WTC11 (cell line): ENCODE measurements around the gene SMG7. TPM values are rescaled to one million over a fixed set of nuclear protein-coding genes. Genes with fewer than 3 reads are reported as not detected.

Source experiments
- ATAC-seq: fragments of 200-7000 bp; cut with Tn5 transposase; 2 replicates; pipeline ENCODE4 v1.10.0; 2021; ENCODE audit warnings: mild to moderate bottlenecking, moderate library complexity
- CTCF ChIA-PET: fragments of 300-600 bp; sonication (Branson Sonifier 250); formaldehyde crosslinking; loops from one replicate; lab custom pipeline; 2021; ENCODE audit warnings: antibody characterized with exemption; lab: Charles Lee
- POLR2A ChIA-PET: fragments of 350-600 bp; sonication (Branson Sonifier 250); formaldehyde crosslinking; loops from one replicate; lab custom pipeline; 2021; ENCODE audit warnings: antibody characterized with exemption; lab: Charles Lee
- DNase-seq: peaks from one replicate; pipeline ENCODE4 v3.0.0; 2021; ENCODE audit warnings: low spot score
- H3K27ac Mint-ChIP-seq: 2 replicates; pipeline ENCODE4 v1.8.0; 2021; ENCODE audit warnings: mixed read lengths
- H3K27me3 Mint-ChIP-seq: 2 replicates; pipeline ENCODE4 v1.8.0; 2021; ENCODE audit warnings: low read depth, mild to moderate bottlenecking, moderate library complexity, mixed read lengths
- H3K36me3 Mint-ChIP-seq: 2 replicates; pipeline ENCODE4 v1.8.0; 2021; ENCODE audit warnings: mixed read lengths
- H3K4me1 Mint-ChIP-seq: 2 replicates; pipeline ENCODE4 v1.8.0; 2022; ENCODE audit warnings: mixed read lengths
- H3K4me3 Mint-ChIP-seq: 2 replicates; pipeline ENCODE4 v1.8.0; 2021; ENCODE audit warnings: mild to moderate bottlenecking, moderate library complexity, mixed read lengths
- H3K9me3 Mint-ChIP-seq: 2 replicates; pipeline ENCODE4 v1.8.0; 2021; ENCODE audit warnings: mixed read lengths
- FOXJ3 ChIP-seq: sonication (generic); formaldehyde crosslinking; IDR thresholded peaks from 2 replicates; pipeline ENCODE4 v1.9.0; 2021; ENCODE audit warnings: missing genetic modification reagents, mild to moderate bottlenecking, borderline replicate concordance
- FOXK1 ChIP-seq: sonication (generic); formaldehyde crosslinking; IDR thresholded peaks from 2 replicates; pipeline ENCODE4 v1.8.0; 2022; ENCODE audit warnings: mild to moderate bottlenecking, moderate library complexity, missing genetic modification reagents
- FOXP1 ChIP-seq: sonication (generic); formaldehyde crosslinking; IDR thresholded peaks from 2 replicates; pipeline ENCODE4 v1.8.0; 2022; ENCODE audit warnings: missing genetic modification reagents, mild to moderate bottlenecking, moderate library complexity, borderline replicate concordance
- KAT7 ChIP-seq: sonication (generic); formaldehyde crosslinking; IDR thresholded peaks from 2 replicates; pipeline ENCODE4 v1.8.1; 2023; ENCODE audit warnings: missing genetic modification reagents, mild to moderate bottlenecking, borderline replicate concordance
- MXD4 ChIP-seq: fragments of 250-450 bp; sonication (Bioruptor Pico); IDR thresholded peaks from 2 replicates; pipeline ENCODE4 v1.8.0; 2021; ENCODE audit warnings: mild to moderate bottlenecking, moderate library complexity, borderline replicate concordance
- NFE2L1 ChIP-seq: sonication (generic); formaldehyde crosslinking; IDR thresholded peaks from 2 replicates; pipeline ENCODE4 v1.8.1; 2023; ENCODE audit warnings: missing genetic modification reagents
- NFYB ChIP-seq: sonication (generic); formaldehyde crosslinking; conservative IDR thresholded peaks from 2 replicates; pipeline ENCODE4 v1.8.0; 2022; ENCODE audit warnings: low read depth, missing genetic modification reagents
- NR3C1 ChIP-seq: sonication (generic); formaldehyde crosslinking; conservative IDR thresholded peaks from 2 replicates; pipeline ENCODE4 v1.8.1; 2023; ENCODE audit warnings: low read depth, mild to moderate bottlenecking, missing genetic modification reagents
- OVOL2 ChIP-seq: fragments of 250-450 bp; sonication (Bioruptor Pico); IDR thresholded peaks from 2 replicates; pipeline ENCODE4 v1.9.0; 2021; ENCODE audit warnings: mild to moderate bottlenecking, borderline replicate concordance
- SMAD3 ChIP-seq: sonication (generic); formaldehyde crosslinking; IDR thresholded peaks from 2 replicates; pipeline ENCODE4 v1.8.0; 2022; ENCODE audit warnings: missing genetic modification reagents, mild to moderate bottlenecking, borderline replicate concordance
- SMAD4 ChIP-seq: sonication (generic); formaldehyde crosslinking; IDR thresholded peaks from 2 replicates; pipeline ENCODE4 v1.8.0; 2022; ENCODE audit warnings: mild to moderate bottlenecking, missing genetic modification reagents
- total RNA-seq: library from RNA; stranded (reverse); gene quantifications from 3 replicates; pipeline ENCODE4 v1.2.3, GENCODE V29; 2021
- TF ChIP-seq, protein P1 (sequence below): sonication (generic); formaldehyde crosslinking; IDR thresholded peaks from 2 replicates; pipeline ENCODE4 v1.8.0; 2022; ENCODE audit warnings: mild to moderate bottlenecking, missing genetic modification reagents
- TF ChIP-seq, protein P2 (sequence below): sonication (generic); formaldehyde crosslinking; IDR thresholded peaks from 2 replicates; pipeline ENCODE4 v1.8.0; 2023; ENCODE audit warnings: missing genetic modification reagents
- TF ChIP-seq, protein P3 (sequence below): sonication (generic); formaldehyde crosslinking; IDR thresholded peaks from 2 replicates; pipeline ENCODE4 v1.8.1; 2023; ENCODE audit warnings: mild to moderate bottlenecking, missing genetic modification reagents, borderline replicate concordance
- TF ChIP-seq, protein P4 (sequence below): fragments of 250-450 bp; sonication (Bioruptor Pico); IDR thresholded peaks from 2 replicates; pipeline ENCODE4 v1.9.0; 2021; ENCODE audit warnings: mild to moderate bottlenecking, borderline replicate concordance
- TF ChIP-seq, protein P5 (sequence below): sonication (generic); formaldehyde crosslinking; IDR thresholded peaks from 2 replicates; pipeline ENCODE4 v1.8.0; 2022; ENCODE audit warnings: mild to moderate bottlenecking, missing genetic modification reagents
- TF ChIP-seq, protein P6 (sequence below): sonication (generic); formaldehyde crosslinking; IDR thresholded peaks from 2 replicates; pipeline ENCODE4 v1.8.1; 2022; ENCODE audit warnings: low read depth, missing genetic modification reagents, borderline replicate concordance
- TF ChIP-seq, protein P7 (sequence below): sonication (generic); formaldehyde crosslinking; IDR thresholded peaks from 2 replicates; pipeline ENCODE4 v1.8.0; 2022; ENCODE audit warnings: missing genetic modification reagents
- TF ChIP-seq, protein P8 (sequence below): fragments of 250-450 bp; sonication (Bioruptor Pico); IDR thresholded peaks from 2 replicates; pipeline ENCODE4 v1.9.0; 2021; ENCODE audit warnings: moderate library complexity, mild to moderate bottlenecking, inconsistent platforms, borderline replicate concordance

SMG7 gene
- total RNA-seq, 1 experiment from 2014 or later = 57.8 TPM

DNA sequence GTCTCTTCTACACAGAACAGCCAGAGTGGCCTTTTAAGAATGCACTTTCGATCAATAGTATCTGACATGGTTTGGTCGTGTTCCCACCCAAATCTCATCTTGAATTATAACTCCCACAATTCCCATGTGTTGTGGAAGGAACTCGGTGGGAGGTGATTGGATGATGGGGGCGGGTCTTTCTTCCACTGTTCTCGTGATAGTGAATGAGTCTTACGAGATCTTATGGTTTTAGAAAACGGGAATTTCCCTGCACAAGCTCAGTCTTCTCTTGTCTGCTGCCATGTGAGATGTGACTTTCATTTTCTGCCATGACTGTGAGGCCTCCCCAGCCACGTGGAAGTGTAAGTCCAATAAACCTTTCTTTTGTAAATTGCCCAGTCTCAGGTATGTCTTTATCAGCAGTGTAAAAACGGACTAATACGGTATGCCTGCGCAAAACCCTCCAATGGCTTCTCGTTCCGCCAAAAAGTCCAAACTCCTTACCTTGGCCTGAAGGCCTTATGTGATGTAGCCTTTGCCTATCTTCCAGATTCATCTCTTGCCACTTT, 23.0 kb upstream of the SMG7 start (continued):
- TF ChIP-seq, protein P1, sequence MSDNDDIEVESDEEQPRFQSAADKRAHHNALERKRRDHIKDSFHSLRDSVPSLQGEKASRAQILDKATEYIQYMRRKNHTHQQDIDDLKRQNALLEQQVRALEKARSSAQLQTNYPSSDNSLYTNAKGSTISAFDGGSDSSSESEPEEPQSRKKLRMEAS (CRISPR knock-in tag) = no peak
- TF ChIP-seq SMAD3 (no peak), MXD4 (CRISPR knock-in tag) (no peak), FOXK1 (no peak), FOXP1 (CRISPR knock-in tag) (no peak), KAT7 (CRISPR knock-in tag) (no peak), FOXJ3 (no peak), OVOL2 (no peak)
- TF ChIP-seq, protein P2, sequence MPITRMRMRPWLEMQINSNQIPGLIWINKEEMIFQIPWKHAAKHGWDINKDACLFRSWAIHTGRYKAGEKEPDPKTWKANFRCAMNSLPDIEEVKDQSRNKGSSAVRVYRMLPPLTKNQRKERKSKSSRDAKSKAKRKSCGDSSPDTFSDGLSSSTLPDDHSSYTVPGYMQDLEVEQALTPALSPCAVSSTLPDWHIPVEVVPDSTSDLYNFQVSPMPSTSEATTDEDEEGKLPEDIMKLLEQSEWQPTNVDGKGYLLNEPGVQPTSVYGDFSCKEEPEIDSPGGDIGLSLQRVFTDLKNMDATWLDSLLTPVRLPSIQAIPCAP (CRISPR knock-in tag) = no peak
- TF ChIP-seq, protein P3, sequence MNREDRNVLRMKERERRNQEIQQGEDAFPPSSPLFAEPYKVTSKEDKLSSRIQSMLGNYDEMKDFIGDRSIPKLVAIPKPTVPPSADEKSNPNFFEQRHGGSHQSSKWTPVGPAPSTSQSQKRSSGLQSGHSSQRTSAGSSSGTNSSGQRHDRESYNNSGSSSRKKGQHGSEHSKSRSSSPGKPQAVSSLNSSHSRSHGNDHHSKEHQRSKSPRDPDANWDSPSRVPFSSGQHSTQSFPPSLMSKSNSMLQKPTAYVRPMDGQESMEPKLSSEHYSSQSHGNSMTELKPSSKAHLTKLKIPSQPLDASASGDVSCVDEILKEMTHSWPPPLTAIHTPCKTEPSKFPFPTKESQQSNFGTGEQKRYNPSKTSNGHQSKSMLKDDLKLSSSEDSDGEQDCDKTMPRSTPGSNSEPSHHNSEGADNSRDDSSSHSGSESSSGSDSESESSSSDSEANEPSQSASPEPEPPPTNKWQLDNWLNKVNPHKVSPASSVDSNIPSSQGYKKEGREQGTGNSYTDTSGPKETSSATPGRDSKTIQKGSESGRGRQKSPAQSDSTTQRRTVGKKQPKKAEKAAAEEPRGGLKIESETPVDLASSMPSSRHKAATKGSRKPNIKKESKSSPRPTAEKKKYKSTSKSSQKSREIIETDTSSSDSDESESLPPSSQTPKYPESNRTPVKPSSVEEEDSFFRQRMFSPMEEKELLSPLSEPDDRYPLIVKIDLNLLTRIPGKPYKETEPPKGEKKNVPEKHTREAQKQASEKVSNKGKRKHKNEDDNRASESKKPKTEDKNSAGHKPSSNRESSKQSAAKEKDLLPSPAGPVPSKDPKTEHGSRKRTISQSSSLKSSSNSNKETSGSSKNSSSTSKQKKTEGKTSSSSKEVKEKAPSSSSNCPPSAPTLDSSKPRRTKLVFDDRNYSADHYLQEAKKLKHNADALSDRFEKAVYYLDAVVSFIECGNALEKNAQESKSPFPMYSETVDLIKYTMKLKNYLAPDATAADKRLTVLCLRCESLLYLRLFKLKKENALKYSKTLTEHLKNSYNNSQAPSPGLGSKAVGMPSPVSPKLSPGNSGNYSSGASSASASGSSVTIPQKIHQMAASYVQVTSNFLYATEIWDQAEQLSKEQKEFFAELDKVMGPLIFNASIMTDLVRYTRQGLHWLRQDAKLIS (CRISPR knock-in tag) = no peak
- TF ChIP-seq, protein P4, sequence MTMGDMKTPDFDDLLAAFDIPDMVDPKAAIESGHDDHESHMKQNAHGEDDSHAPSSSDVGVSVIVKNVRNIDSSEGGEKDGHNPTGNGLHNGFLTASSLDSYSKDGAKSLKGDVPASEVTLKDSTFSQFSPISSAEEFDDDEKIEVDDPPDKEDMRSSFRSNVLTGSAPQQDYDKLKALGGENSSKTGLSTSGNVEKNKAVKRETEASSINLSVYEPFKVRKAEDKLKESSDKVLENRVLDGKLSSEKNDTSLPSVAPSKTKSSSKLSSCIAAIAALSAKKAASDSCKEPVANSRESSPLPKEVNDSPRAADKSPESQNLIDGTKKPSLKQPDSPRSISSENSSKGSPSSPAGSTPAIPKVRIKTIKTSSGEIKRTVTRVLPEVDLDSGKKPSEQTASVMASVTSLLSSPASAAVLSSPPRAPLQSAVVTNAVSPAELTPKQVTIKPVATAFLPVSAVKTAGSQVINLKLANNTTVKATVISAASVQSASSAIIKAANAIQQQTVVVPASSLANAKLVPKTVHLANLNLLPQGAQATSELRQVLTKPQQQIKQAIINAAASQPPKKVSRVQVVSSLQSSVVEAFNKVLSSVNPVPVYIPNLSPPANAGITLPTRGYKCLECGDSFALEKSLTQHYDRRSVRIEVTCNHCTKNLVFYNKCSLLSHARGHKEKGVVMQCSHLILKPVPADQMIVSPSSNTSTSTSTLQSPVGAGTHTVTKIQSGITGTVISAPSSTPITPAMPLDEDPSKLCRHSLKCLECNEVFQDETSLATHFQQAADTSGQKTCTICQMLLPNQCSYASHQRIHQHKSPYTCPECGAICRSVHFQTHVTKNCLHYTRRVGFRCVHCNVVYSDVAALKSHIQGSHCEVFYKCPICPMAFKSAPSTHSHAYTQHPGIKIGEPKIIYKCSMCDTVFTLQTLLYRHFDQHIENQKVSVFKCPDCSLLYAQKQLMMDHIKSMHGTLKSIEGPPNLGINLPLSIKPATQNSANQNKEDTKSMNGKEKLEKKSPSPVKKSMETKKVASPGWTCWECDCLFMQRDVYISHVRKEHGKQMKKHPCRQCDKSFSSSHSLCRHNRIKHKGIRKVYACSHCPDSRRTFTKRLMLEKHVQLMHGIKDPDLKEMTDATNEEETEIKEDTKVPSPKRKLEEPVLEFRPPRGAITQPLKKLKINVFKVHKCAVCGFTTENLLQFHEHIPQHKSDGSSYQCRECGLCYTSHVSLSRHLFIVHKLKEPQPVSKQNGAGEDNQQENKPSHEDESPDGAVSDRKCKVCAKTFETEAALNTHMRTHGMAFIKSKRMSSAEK (CRISPR knock-in tag) = no peak
- TF ChIP-seq, protein P5, sequence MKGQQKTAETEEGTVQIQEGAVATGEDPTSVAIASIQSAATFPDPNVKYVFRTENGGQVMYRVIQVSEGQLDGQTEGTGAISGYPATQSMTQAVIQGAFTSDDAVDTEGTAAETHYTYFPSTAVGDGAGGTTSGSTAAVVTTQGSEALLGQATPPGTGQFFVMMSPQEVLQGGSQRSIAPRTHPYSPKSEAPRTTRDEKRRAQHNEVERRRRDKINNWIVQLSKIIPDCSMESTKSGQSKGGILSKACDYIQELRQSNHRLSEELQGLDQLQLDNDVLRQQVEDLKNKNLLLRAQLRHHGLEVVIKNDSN (CRISPR knock-in tag) = no peak

DNA sequence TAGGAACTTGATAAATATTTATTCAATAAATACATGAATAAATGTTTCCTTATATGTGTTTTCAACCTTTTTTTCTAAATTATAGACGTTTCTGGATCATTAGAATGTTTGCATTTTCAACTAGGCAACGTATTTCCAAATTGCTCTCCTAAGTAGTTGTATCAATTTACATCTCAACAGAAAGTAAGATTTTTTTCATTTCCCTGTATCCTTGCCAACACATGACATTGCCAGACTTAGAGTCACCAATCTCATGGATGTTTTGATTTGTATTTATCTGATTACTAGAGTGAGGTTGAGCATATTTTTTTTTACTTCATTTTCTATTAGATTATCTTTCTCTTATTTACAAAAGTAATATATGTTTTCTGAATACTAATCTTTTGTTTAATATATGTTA, 22.2 kb upstream of the SMG7 start:
- ChIA-PET CTCF (no interaction called here), POLR2A (no interaction called here)
- Mint-ChIP-seq H3K4me1 (no peaks in the 10 kb centered on the region), H3K36me3 (no peaks in the 10 kb centered on the region), H3K4me3 (no peak overlapping the region), H3K27me3 (no peaks in the 10 kb centered on the region), H3K27ac (no peak overlapping the region)
- DNase-seq (no peak), ATAC-seq (no peak)
- TF ChIP-seq FOXK1 (no peak), NFE2L1 (CRISPR knock-in tag) (no peak), NFYB (CRISPR knock-in tag) (no peak), SMAD4 (CRISPR knock-in tag) (no peak), NR3C1 (CRISPR knock-in tag) (no peak)
- TF ChIP-seq, protein P6, sequence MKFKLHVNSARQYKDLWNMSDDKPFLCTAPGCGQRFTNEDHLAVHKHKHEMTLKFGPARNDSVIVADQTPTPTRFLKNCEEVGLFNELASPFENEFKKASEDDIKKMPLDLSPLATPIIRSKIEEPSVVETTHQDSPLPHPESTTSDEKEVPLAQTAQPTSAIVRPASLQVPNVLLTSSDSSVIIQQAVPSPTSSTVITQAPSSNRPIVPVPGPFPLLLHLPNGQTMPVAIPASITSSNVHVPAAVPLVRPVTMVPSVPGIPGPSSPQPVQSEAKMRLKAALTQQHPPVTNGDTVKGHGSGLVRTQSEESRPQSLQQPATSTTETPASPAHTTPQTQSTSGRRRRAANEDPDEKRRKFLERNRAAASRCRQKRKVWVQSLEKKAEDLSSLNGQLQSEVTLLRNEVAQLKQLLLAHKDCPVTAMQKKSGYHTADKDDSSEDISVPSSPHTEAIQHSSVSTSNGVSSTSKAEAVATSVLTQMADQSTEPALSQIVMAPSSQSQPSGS (CRISPR knock-in tag) = no peak
- TF ChIP-seq, protein P7, sequence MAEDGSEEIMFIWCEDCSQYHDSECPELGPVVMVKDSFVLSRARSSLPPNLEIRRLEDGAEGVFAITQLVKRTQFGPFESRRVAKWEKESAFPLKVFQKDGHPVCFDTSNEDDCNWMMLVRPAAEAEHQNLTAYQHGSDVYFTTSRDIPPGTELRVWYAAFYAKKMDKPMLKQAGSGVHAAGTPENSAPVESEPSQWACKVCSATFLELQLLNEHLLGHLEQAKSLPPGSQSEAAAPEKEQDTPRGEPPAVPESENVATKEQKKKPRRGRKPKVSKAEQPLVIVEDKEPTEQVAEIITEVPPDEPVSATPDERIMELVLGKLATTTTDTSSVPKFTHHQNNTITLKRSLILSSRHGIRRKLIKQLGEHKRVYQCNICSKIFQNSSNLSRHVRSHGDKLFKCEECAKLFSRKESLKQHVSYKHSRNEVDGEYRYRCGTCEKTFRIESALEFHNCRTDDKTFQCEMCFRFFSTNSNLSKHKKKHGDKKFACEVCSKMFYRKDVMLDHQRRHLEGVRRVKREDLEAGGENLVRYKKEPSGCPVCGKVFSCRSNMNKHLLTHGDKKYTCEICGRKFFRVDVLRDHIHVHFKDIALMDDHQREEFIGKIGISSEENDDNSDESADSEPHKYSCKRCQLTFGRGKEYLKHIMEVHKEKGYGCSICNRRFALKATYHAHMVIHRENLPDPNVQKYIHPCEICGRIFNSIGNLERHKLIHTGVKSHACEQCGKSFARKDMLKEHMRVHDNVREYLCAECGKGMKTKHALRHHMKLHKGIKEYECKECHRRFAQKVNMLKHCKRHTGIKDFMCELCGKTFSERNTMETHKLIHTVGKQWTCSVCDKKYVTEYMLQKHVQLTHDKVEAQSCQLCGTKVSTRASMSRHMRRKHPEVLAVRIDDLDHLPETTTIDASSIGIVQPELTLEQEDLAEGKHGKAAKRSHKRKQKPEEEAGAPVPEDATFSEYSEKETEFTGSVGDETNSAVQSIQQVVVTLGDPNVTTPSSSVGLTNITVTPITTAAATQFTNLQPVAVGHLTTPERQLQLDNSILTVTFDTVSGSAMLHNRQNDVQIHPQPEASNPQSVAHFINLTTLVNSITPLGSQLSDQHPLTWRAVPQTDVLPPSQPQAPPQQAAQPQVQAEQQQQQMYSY (CRISPR knock-in tag) = no peak
- TF ChIP-seq, protein P8, sequence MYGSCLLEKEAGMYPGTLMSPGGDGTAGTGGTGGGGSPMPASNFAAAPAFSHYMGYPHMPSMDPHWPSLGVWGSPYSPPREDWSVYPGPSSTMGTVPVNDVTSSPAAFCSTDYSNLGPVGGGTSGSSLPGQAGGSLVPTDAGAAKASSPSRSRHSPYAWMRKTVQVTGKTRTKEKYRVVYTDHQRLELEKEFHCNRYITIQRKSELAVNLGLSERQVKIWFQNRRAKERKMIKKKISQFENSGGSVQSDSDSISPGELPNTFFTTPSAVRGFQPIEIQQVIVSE (CRISPR knock-in tag) = no peak
- TF ChIP-seq, all 79 proteins: peak for 0
- no peaks in the 10 kb centered on the region for H3K9me3 Mint-ChIP-seq
